Choroid plexus epithelial cell (primary cell): Measurements from ENCODE around the gene MSTO1.
A peak's percentile ranks its signal among the peaks of the same experiment; 100 is the strongest.
"Not testable (repeated sequence)": the region's sequence is repeated elsewhere in the genome, so short reads cannot be mapped to it uniquely, and the experiment has no call there.

Source experiments
- DNase-seq: peaks from one replicate; pipeline ENCODE4 v3.0.0-alpha.2; 2010; ENCODE audit warnings: low read depth
- H3K4me3 ChIP-seq: 2 replicates; pipeline ENCODE4 v1.5.1; 2011; ENCODE audit warnings: low read depth, mild to moderate bottlenecking, control low read depth, low read length, moderate library complexity
- TF ChIP-seq, protein P1 (sequence below): conservative IDR thresholded peaks from 2 replicates; pipeline ENCODE4 v1.5.1; 2011; ENCODE audit warnings: low read depth, mild to moderate bottlenecking, control low read depth, inconsistent platforms, low read length, moderate library complexity

MSTO1 gene

DNA sequence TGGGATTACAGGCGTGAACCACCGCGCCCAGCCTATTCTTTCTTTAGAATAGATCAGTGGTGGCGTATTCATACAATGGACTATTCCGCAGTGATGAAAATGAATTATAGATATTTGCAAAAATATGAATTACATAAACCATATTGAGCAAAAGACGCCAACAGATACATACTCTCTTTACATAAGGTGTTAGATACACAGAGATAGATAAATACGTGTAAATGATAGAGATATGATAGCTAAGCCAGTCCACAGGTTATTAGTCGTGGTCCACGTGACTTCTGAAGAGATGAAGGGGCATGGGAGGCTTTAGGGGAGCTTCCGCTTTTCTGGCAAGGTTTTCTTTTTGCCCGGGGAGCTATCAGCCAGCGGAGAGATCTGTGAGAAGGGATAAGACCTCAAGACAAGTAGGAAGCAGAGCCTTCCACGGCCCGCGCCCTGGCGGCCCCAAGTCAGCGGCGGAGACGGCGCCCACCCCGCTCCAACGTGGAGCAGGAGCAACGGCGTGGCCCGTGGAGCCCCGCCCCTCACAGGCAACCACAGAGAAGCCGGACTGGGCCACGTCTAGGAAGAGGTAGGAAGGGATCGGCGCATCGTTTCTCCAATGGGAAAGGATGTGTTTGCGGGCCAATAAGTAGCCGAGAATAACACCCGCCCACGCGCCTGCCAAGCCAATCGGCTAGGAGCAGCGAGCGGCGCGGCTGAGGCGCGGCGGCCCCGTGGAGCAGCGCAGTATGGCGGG is at the start of gene MSTO1:
TSS of gene MSTO1 (plus strand) at position 704 of the 742 bp plus-strand sequence. CDS start at position 735, 31 bp downstream.
- DNase-seq: peak; percentile 99
- TF ChIP-seq, protein P1, sequence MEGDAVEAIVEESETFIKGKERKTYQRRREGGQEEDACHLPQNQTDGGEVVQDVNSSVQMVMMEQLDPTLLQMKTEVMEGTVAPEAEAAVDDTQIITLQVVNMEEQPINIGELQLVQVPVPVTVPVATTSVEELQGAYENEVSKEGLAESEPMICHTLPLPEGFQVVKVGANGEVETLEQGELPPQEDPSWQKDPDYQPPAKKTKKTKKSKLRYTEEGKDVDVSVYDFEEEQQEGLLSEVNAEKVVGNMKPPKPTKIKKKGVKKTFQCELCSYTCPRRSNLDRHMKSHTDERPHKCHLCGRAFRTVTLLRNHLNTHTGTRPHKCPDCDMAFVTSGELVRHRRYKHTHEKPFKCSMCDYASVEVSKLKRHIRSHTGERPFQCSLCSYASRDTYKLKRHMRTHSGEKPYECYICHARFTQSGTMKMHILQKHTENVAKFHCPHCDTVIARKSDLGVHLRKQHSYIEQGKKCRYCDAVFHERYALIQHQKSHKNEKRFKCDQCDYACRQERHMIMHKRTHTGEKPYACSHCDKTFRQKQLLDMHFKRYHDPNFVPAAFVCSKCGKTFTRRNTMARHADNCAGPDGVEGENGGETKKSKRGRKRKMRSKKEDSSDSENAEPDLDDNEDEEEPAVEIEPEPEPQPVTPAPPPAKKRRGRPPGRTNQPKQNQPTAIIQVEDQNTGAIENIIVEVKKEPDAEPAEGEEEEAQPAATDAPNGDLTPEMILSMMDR: no peak
- H3K4me3 ChIP-seq: peak within 1 kb of the TSS; percentile 72

DNA sequence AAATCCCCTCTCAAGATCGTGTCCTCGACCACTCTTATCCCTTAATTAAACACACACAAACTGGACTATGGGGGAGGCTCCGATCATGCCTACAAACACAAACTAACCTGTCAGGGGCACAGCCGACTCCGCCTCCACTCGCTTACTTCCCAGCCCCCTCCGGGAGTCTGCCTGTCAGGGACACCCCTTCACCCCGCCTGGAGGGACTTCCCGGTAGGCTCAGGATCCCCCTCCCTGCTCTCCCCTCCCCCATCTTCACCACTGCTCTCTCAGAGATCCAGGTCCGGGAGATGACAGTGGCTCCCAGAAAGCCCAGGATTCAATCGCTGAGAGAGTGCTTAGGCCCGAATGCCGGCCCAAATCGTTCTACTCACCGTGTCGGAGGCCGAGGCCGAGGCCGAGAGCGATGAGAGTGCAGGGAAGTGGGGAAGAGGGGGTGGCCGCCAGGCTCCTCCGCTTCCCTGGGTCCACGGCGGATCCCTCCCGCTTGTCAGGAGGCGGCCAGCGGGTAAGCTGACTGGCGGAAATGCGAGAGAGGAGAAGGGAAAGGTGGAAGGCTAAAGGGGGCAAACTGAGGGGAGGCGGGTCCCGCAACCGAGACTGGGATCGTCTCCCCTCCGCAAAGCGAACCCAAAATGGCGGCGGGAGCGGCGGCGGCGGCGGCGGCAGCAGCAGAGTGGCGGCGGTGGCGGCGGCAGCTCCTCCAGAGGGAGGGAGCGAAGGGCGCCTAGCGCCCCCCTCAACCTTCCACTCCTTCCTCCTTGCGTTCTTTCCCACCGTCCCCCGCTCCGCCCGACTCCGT is 48.0 kb upstream of the MSTO1 start:
- peak overlapping the region; percentile 94 for H3K4me3 ChIP-seq
- peak; percentile 18 for DNase-seq

DNA sequence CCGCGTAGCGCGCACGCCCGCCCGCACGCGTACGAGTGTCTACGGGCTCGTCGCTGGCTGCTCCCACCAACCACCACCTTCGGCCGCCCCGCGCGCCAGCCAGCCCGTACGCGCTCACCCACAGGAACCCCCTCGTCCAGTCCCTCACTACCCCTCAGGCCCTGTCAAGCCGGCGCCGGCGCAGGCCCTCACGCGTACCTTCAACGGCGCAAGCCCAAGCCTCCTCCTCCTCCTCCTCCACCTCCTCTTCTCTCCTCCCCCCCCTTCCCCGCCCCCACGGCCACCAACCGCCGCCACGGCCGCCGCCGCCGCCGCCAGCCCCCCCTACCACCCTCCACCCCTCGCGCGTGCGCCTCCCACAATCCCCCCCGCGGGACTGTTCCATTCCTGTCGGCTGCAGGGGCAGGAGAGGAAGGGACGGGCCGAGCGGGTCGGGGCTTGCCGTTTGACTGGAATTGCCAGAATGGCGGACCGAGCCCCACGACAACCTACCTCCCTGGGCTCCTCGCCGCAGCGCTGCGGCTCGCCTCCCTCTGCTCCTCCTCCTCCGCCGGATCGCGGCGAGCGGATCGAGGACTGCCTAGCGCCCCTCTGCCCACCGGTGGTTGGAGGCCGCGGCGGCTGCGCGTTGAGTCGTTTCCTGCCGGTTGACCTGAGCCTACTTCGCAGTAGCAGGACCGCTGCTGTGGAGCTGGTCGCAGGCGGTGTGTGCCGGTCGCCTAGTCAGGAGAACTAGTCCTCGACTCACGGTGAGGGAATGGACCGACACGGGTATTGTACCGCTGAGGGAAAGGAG is 47.2 kb upstream of the MSTO1 start, which contains the start of gene ASH1L:
TSS of gene ASH1L (minus strand) at position 223 of the 796 bp plus-strand sequence. CDS start 41,284 bp downstream, outside the sequence.
- H3K4me3 ChIP-seq: peak within 1 kb of the TSS; percentile 94
- peak; percentile 94 for DNase-seq

DNA sequence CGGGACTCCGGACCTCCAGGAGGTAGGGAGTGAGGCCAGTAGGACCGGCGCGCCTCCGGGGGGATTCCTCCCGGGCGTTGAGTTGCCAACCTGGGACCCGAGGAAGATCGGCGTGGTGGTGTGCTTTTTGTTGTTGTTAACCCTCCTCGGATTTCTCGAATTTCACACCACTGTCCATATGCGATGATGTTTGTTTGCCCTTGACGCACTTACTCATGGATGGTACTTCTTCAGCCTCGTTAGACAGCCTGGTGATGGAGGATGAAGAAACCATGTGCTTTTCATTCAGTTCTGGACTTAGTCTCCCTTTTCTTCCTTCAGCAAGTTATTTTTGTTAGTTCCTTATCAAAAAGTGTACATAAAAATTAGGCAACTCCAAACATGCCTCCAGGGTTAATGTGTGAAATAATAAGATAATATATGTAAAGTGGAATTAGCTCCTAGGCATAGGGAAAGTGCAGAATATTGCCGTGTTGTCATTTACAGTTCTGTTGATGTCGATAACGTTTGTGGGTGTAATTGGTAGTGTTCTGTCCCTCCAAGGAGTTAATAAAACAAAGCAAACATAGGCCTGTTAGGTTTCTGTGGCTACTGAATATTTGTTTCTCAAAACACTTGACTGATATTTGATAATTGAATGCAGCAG is 46.5 kb upstream of the MSTO1 start:
- peak overlapping the region; percentile 94 for H3K4me3 ChIP-seq
- peak; percentile 18 for DNase-seq

More for the DNA sequence above, 47.2 kb upstream of the MSTO1 start, which contains the start of gene ASH1L:
- TF ChIP-seq, protein P1: no peak

DNA sequence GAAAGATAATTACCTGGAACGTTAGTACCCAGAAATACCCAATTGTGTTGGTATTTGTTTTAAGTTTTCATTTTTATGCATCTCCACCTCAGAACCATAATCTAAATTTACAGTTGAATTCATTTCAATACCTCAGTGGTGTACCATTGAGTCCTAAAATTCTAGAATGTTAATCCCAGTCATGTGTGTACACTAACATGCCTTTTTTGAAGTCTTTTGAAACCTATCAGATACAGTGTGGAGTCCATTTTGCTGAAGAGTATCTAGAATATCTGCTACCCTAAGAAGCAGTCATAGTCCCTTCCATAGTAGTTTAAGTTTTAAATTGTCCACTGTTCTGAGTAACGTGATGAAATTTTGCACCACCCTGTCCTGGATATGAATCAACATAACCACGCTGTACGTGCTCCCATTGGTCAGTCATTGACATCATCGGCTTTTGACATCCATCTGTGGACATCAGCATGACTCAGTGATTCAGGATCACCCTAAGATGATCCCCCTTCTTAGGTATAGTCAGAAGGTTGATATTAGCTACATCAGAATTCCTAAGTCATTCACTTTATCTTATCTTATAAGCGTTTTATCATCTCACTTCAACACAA is 39.9 kb upstream of the MSTO1 start:
- TF ChIP-seq, protein P1: no peak
- DNase-seq: peak; percentile 92
- no peak overlapping the region for H3K4me3 ChIP-seq

DNA sequence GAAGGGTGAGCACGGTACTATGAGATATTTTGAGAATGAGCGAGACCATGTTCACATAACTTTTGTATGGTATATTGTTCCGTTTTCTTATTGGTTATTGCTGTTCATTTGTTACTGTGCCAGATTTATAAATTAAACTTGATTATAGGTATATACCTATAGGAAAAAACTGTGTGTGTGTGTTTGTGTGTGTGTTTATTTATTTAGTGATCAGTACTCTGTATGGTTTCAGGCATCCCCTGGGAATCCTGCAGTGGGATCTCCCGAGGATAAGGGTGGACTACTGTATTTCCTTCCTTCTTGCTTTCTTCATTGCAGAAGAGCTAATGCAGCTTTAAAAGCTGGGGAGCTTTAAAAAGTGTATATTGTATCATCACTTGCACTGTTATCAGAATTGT is 39.4 kb upstream of the MSTO1 start:
- TF ChIP-seq, protein P1: no peak

DNA sequence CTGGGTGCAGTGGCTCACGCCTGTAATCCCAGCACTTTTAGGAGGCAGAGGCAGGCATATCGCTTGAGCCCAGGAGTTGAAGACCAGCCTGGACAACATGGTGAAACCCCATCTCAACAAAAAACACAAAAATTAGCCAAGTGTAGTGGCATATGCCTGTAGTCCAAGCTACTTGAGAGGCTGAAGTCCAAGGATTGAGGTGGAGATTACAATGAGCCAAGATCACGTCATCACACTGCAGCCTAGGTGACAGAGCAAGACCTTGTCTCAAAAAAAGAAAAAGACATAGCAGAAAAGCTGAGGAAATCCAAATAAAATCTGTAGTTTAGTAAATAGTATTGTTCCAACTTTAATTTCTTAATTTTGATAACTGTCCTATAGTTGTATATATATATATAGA is 35.9 kb upstream of the MSTO1 start:
- TF ChIP-seq, protein P1: no peak
- no peak for DNase-seq
- H3K4me3 ChIP-seq: no peak overlapping the region

More for the DNA sequence above, 39.4 kb upstream of the MSTO1 start:
- peak; percentile 25 for DNase-seq
- no peak overlapping the region for H3K4me3 ChIP-seq

DNA sequence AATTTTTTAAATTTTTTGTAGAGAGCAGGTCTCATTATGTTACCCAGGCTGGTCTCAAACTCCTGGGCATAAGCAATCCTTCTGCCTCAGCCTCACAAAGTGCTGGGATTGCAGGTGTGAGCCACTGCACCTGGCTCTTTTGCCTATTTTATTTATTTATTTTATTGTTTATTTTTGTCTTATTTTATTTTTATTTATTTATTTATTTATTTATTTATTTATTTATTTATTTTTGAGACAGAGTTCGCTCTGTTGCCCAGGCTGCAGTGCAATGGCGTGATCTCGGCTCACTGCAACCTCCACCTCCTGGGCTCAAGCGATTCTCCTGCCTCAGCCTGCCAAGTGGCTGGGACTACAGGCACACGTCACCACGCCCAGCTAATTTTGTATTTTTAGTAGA is 34.4 kb upstream of the MSTO1 start:
- not testable (repeated sequence) for H3K4me3 ChIP-seq, DNase-seq

DNA sequence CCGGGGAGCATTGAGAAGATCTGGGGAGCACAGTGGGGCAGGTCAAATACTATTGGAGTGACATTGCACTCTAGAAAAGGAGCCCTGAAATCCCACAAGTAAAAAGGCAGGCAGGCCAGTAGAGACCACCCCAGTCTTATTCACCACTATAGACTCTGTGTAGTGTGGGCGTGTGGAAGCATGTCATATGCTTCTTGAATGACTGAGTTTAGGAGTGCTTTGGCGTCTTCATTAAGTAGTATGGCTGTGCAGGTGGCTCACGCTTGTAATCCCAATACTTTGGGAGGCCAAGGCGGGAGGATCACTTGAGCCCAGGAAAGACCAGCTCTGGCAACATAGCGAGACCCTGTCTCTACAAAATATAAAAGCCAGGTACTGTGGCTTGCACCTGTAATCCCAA is 26.2 kb upstream of the MSTO1 start:
- not testable (repeated sequence) for H3K4me3 ChIP-seq, DNase-seq

DNA sequence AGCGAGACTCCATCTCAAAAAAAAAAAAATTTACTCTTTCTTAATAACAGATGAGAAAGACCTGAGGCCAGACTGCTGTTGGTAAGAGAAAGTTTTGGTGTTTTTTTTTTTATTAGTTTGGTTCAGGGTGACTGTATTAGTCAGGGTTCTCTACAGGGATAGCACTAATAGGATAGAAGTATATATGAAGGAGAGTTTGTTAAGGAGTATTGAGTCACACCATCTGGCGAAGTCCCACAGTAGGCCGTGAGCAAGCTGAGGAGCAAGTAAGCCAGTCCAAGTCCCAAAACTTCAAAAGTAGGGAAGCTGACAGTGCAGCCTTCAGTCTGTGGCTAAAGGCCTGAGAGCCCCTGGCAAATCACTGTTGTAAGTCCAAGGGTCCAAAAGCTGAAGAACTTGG is 20.7 kb upstream of the MSTO1 start:
- not testable (repeated sequence) for DNase-seq, H3K4me3 ChIP-seq
